WTC11 (cell line): ENCODE results near the gene SERGEF. TPM values are rescaled to one million over a fixed set of nuclear protein-coding genes. Genes with fewer than 3 reads are reported as not detected.

Experiments used
- ATAC-seq: fragments of 200-7000 bp; cut with Tn5 transposase; 2 replicates; pipeline ENCODE4 v1.10.0; 2021; ENCODE audit warnings: mild to moderate bottlenecking, moderate library complexity
- CTCF ChIA-PET: fragments of 300-600 bp; sonication (Branson Sonifier 250); formaldehyde crosslinking; loops from one replicate; lab custom pipeline; 2021; ENCODE audit warnings: antibody characterized with exemption; lab: Charles Lee
- POLR2A ChIA-PET: fragments of 350-600 bp; sonication (Branson Sonifier 250); formaldehyde crosslinking; loops from one replicate; lab custom pipeline; 2021; ENCODE audit warnings: antibody characterized with exemption; lab: Charles Lee
- DNase-seq: peaks from one replicate; pipeline ENCODE4 v3.0.0; 2021; ENCODE audit warnings: low spot score
- H3K27ac Mint-ChIP-seq: 2 replicates; pipeline ENCODE4 v1.8.0; 2021; ENCODE audit warnings: mixed read lengths
- H3K27me3 Mint-ChIP-seq: 2 replicates; pipeline ENCODE4 v1.8.0; 2021; ENCODE audit warnings: low read depth, mild to moderate bottlenecking, moderate library complexity, mixed read lengths
- H3K36me3 Mint-ChIP-seq: 2 replicates; pipeline ENCODE4 v1.8.0; 2021; ENCODE audit warnings: mixed read lengths
- H3K4me1 Mint-ChIP-seq: 2 replicates; pipeline ENCODE4 v1.8.0; 2022; ENCODE audit warnings: mixed read lengths
- H3K4me3 Mint-ChIP-seq: 2 replicates; pipeline ENCODE4 v1.8.0; 2021; ENCODE audit warnings: mild to moderate bottlenecking, moderate library complexity, mixed read lengths
- H3K9me3 Mint-ChIP-seq: 2 replicates; pipeline ENCODE4 v1.8.0; 2021; ENCODE audit warnings: mixed read lengths
- AR ChIP-seq: fragments of 250-450 bp; sonication (Bioruptor Pico); IDR thresholded peaks from 2 replicates; pipeline ENCODE4 v1.9.0; 2021; ENCODE audit warnings: mild to moderate bottlenecking
- GRHL2 ChIP-seq: fragments of 250-450 bp; sonication (Bioruptor Pico); IDR thresholded peaks from 2 replicates; pipeline ENCODE4 v1.8.0; 2022; ENCODE audit warnings: mild to moderate bottlenecking, moderate library complexity; ENCODE audit not compliant: insufficient replicate concordance, severe bottlenecking
- GTF2I ChIP-seq: fragments of 250-450 bp; sonication (Bioruptor Pico); conservative IDR thresholded peaks from 2 replicates; pipeline ENCODE4 v1.4.0; 2021; ENCODE audit warnings: mild to moderate bottlenecking
- HMGXB4 ChIP-seq: sonication (generic); formaldehyde crosslinking; IDR thresholded peaks from 2 replicates; pipeline ENCODE4 v1.8.1; 2023; ENCODE audit warnings: mild to moderate bottlenecking, moderate library complexity, missing genetic modification reagents
- IRF2 ChIP-seq: sonication (generic); formaldehyde crosslinking; IDR thresholded peaks from 2 replicates; pipeline ENCODE4 v1.8.0; 2022; ENCODE audit warnings: low read depth, missing genetic modification reagents, borderline replicate concordance
- KAT7 ChIP-seq: sonication (generic); formaldehyde crosslinking; IDR thresholded peaks from 2 replicates; pipeline ENCODE4 v1.8.1; 2023; ENCODE audit warnings: missing genetic modification reagents, mild to moderate bottlenecking, borderline replicate concordance
- NFE2L1 ChIP-seq: sonication (generic); formaldehyde crosslinking; IDR thresholded peaks from 2 replicates; pipeline ENCODE4 v1.8.1; 2023; ENCODE audit warnings: missing genetic modification reagents
- RORB ChIP-seq: fragments of 250-450 bp; sonication (Bioruptor Pico); IDR thresholded peaks from 2 replicates; pipeline ENCODE4 v1.9.0; 2021; ENCODE audit warnings: mild to moderate bottlenecking
- STAT6 ChIP-seq: sonication (generic); formaldehyde crosslinking; conservative IDR thresholded peaks from 2 replicates; pipeline ENCODE4 v1.8.1; 2023; ENCODE audit warnings: mild to moderate bottlenecking, low read depth, missing genetic modification reagents, moderate library complexity
- TEAD4 ChIP-seq: sonication (generic); formaldehyde crosslinking; IDR thresholded peaks from 2 replicates; pipeline ENCODE4 v1.8.0; 2022; ENCODE audit warnings: mild to moderate bottlenecking, missing genetic modification reagents
- ZNF121 ChIP-seq: sonication (generic); formaldehyde crosslinking; IDR thresholded peaks from 2 replicates; pipeline ENCODE4 v1.8.0; 2023; ENCODE audit warnings: missing genetic modification reagents
- ZSCAN18 ChIP-seq: fragments of 250-450 bp; sonication (Bioruptor Pico); IDR thresholded peaks from 2 replicates; pipeline ENCODE4 v2.1.2; 2022; ENCODE audit warnings: mild to moderate bottlenecking, moderate library complexity
- total RNA-seq: library from RNA; stranded (reverse); gene quantifications from 3 replicates; pipeline ENCODE4 v1.2.3, GENCODE V29; 2021

SERGEF gene
- total RNA-seq, 1 experiment from 2014 or later: 35.5 TPM

- CTCF ChIA-PET: interaction anchor here (1.0 to 3.3 kb wide), 5 partner anchors 69 to 284 kb away, joined by 3 to 14 read pairs (median 7); partner anchors contain the start of gene SAAL1
- no peak overlapping the region for H3K27ac Mint-ChIP-seq
- no peak for ATAC-seq
Measured at GRCh38 chr11:18014876-18015275, 2.0 kb upstream of the SERGEF start.

More at GRCh38 chr11:18014876-18015275, 2.0 kb upstream of the SERGEF start:
- H3K4me1 Mint-ChIP-seq: peaks cover 24% of the 10 kb centered on the region
- H3K27me3 Mint-ChIP-seq: peaks cover 27% of the 10 kb centered on the region
- no peak overlapping the region for H3K4me3 Mint-ChIP-seq
- H3K36me3 Mint-ChIP-seq: no peaks in the 10 kb centered on the region
- H3K9me3 Mint-ChIP-seq: no peaks in the 10 kb centered on the region
- TF ChIP-seq AR (no peak), GRHL2 (CRISPR knock-in tag) (no peak), RORB (CRISPR knock-in tag) (no peak), ZNF121 (CRISPR knock-in tag) (no peak), NFE2L1 (CRISPR knock-in tag) (no peak), TEAD4 (CRISPR knock-in tag) (no peak), KAT7 (CRISPR knock-in tag) (no peak), GTF2I (CRISPR knock-in tag) (no peak), HMGXB4 (CRISPR knock-in tag) (no peak), IRF2 (CRISPR knock-in tag) (no peak), STAT6 (no peak), ZSCAN18 (CRISPR knock-in tag) (no peak)
- no peak for DNase-seq
- POLR2A ChIA-PET: no interaction called here
